GM18520 (cell line): ENCODE data around the gene FGF18.
"Not testable (repeated sequence)": the region's sequence is repeated elsewhere in the genome, so short reads cannot be mapped to it uniquely, and the experiment has no call there.

Source experiments
- ATAC-seq: cut with Tn5 transposase; IDR thresholded peaks from one replicate; pipeline ENCODE4 v1.9.1; 2021; ENCODE audit not compliant: unreplicated experiment

Gene FGF18

DNA sequence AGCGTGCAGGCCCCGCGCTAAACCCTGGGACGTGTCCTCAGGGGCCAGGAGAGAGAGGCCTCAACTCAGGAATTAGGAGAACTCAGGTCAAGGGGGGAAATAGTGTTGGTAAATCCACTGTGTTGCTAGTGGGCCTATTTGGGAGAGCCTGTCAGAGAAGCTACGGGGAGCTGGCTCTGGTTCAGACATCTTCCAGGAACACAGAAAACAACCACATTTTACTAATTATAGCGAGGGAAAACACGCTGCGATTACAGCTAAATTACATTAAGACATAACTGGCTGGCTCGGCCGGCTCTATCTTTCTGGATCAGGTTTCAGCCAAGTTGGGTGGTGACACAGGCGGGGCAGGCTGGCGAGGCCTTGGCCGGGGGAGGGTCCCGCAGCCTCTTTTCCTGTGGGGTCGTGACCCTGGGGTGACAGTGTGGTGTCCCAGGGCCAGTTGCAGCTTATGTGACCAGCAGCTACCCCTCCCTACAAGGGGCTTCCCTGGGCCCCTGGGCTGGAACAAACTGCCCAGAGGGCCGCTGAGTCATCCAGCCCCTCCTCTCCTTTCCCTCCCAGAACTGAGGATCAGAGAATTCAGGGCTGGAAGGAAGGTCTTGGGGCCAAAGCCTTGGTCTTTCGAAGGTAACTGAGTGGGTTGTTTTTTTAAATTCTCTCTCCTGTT is 75.1 kb downstream of the FGF18 start:
- ATAC-seq, result no peak

- ATAC-seq, result no peak
Observed at GRCh38 chr5:171495122-171495700, 75.8 kb downstream of the FGF18 start.

DNA sequence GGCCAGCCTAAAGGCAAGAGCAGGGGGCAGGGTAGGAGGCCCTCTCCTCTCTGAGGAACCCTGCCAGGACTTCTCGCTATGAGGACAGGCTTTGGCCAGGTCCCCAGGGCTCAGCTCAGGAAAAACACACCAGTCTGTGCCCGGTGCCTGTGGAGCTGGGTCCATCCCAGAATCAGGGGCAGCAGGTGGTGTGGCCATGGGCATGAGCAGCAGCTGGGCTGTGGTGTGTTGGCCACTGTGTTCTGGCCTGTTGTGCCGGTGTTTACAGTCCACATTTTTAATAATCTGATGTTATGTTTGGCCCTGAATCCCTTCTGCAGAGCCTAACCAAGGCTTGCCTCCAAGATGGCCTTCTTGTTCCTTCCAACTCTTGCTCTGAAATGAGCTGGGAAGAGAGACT is 77.0 kb downstream of the FGF18 start:
- ATAC-seq, result no peak

DNA sequence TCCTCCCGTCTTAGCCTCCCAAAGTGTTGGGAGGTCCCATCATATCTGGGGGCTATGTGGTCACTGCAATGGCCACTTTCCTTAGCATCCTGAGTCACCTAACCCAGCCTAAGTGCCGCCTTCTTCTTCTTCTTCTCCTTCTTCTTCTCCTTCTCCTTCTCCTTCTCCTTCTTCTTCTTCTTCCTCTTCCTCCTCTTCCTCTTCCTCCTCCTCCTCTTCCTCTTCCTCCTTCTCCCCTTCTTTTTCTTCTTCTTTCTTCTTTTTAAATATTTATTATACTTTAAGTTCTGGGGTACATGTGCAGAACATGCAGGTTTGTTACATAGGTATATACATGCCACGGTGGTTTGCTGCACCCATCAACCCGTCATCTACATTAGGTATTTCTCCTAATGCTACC is 78.0 kb downstream of the FGF18 start:
- ATAC-seq, result not testable (repeated sequence)

DNA sequence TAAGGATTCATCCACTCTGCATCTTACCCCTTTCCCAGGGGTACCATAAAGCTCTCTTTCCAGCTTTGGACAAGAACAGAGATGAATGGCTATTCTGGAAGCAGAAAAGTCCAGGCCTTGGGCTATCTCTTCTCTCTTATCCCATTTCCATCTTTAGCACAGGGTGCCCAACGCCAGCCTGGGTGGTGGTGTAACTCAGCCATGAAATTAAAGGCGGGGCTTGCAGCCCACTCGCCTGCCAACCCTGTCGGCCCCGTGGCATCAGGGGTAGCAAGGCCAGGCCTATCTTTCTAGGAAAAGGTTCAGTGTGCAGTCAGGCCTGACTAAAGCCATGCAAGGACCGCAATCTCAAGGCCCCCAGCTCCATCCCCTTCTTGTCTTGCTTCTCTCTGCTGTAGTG is 78.7 kb downstream of the FGF18 start:
- no peak for ATAC-seq

GRCh38 chr5:171499611-171500010 is 80.2 kb downstream of the FGF18 start:
- ATAC-seq, result no peak

GRCh38 chr5:171505473-171506043 is 86.1 kb downstream of the FGF18 start:
- ATAC-seq, result no peak

- no peak for ATAC-seq
Observed at GRCh38 chr5:171506951-171507350, 87.5 kb downstream of the FGF18 start.
